GM21737 (cell line): ENCODE results near the gene PRKG1.

Experiments
- ATAC-seq: cut with Tn5 transposase; IDR thresholded peaks from one replicate; pipeline ENCODE4 v1.9.1; 2021; ENCODE audit warnings: mild to moderate bottlenecking, moderate library complexity; ENCODE audit not compliant: unreplicated experiment

PRKG1 gene

DNA sequence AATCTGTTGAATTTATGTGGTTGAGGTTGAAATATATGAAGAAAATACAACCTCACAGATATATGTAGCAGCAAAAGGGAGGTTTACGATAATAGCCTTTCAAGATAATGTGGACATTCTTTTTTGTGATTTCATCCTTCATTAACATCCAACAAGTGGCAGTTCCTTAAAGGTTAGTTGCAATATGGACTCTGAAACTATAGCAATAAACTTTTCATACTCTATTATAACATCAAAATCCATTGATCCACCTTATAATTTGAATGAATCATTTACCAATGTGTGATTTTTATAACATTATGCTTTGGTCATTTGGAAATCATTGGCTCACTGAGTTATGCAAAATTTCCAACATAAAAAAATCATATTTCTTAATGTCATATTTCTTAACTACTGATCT is 825.9 kb downstream of the PRKG1 start:
- ATAC-seq: no peak

DNA sequence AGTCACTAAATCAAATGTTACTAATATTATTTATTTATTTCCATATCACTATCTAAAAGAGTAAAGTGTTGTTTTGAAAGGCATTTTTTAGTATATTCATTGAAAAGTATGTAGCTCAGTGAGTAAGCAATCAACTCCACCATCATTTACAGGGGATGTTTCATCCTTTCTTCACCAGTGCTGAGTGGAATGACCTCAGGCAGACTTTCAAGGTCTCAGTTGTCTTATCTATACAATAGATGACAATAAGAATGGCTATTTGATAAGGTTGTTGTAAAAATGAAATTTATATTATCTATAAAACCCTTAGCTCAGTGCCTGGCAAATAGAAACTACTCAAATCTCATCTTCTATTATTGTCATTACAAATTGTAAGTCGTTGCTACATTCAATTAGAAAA is 829.4 kb downstream of the PRKG1 start:
- ATAC-seq: no peak

DNA sequence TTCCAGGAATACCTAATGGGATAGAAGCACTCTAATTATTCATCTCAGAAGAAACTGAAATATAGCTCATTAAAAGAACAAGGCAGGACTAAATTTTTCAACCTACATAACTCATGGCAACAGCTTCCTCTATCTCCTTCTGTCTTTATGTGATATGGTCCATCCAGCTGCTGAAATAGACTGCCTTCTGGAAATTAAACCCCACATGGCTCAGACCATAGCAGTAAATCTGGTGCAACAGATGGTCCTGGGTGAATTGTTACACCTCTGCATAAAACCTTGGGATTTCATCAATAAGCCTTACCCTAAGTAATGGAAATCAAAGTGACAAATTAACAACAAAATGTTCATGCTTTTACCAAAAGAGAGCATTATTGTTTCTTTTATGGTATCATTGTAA is 830.7 kb downstream of the PRKG1 start:
- no peak for ATAC-seq

DNA sequence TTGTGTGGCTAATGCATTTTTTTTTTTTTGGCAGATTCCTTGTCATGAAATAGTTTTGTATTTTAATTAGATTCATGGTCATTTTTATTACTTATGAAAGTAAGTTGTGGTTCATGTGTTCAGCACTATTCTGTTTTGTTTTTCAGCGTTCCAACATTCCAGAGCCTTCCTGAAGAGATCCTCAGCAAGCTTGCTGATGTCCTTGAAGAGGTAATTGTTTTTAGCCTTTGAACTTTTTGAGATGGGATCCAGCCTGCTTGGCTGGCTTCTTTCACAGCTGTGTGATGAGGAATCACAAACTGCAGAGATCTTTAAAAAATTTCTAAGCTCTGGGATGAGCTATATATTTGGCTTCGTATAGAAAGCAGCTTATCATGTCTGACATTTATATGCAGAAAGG is 833.1 kb downstream of the PRKG1 start:
- ATAC-seq: no peak

DNA sequence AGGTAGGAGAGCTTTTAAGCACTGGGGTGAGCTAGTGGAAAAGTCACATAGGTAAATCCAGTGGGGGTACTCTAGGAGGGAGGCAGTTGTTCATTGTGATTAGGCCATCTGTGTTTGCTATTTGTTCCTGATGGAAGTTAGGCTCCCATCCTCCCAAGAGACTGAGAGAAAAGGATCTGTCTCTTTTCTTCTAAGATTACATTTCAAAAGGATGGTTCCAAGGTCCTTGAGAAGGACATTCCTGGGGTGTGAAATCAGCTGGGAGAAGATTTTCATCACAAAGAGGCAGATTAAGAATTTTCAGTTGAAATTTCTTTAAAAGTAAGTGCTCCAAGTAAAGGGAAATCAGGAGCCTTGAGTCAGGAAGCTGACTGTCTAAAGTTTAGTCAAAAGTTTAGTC is 835.9 kb downstream of the PRKG1 start:
- ATAC-seq: no peak

DNA sequence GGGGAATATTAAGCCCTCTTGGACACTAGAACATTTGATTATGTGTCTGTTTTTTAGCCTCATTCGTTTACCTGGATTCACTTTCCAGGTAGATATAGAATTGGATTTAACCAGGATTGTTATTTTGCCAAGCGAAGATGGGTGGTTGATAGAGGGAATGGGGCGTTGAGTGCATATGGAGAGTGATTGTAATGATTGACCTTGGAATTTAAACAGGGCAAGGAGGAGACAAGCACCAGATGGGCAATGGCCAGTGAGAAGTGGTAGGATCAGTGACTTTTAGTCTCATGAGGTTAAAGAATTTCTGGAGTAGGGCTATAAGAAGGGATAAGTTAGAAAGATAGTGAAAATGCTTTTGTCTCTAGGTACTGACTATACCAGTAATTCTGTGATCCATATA is 836.3 kb downstream of the PRKG1 start:
- ATAC-seq: no peak

DNA sequence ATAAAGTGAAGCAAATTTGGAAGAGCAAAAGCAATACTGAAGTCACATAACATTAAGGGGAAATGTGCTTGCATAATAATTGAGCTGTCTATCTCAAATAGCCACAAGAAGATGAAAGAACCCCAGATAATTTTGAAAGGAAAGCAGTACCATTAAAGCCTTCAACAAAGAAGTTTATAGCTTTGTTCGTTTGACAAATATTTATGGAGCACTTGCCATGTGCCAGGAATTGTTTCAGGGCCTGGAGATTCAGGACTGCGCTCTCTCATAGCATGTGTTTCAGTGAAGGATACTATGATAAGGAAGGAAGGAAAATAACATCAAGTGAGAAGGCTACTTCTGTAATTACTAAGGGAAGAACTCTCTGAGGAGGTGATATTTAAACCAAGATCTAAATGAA is 837.4 kb downstream of the PRKG1 start:
- no peak for ATAC-seq

DNA sequence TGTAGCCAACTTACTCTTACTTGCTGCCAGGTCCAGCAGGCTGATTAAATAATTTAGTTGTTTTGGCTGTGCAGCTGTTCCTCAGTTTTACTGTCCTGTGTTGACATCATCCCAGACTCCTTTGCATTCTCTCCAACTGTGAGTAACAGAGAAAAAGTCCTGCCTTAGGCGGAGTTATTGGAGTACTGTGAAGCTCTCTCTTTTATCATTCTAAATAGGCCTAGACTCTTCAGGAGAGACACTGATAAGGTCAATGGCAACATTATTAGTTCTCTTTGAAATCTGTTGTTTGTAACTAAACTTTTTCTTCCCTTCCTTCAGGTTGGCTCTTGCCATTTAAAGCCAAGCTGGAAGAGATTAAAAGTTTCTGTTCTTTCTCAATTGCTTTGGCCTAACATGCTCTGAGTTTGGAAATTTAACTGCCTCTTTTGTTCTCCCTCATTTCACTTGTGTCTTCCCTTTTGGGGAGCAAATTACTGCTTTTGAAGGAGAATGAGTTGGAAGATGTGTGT is 840.8 kb downstream of the PRKG1 start:
- ATAC-seq: no peak

DNA sequence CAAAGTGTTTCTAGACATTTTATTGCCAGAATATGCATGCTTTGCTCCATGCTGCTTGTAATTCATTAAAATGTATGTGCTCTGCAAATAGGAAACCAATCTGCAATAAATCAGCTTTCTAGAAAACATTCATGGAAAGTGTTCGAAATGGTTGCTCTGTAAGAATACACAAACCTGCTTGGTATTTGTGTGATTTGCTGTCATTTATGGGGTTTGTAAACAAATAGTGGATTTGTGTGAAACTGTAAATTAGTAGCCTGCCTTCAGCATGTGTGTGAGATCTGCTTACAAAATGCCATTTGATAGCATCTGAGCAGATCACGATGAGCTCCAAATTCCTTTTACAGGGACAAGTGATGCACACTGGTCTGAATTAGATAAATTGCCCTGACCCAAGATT is 844.2 kb downstream of the PRKG1 start:
- ATAC-seq: no peak

DNA sequence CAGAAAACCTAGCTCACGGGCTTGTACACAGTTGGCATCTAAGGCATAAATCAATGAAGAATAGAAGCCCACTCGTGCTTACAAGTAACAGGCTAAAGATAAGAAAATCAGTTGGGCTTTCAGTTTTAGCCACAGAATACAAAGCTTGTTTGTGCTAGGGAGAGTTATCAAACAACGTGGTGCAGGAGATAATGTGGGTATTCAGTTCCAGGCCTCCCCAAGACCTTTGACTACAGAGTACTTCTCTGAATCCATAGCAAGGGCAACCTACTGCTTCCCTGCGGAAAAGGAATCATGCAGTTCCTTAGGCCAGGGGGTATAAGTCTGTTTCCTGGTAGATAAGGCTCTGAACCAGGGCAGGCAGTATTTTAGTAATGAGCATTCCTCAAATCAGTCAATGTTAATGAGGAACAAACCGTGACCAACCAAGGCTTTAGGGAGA is 844.6 kb downstream of the PRKG1 start:
- no peak for ATAC-seq

DNA sequence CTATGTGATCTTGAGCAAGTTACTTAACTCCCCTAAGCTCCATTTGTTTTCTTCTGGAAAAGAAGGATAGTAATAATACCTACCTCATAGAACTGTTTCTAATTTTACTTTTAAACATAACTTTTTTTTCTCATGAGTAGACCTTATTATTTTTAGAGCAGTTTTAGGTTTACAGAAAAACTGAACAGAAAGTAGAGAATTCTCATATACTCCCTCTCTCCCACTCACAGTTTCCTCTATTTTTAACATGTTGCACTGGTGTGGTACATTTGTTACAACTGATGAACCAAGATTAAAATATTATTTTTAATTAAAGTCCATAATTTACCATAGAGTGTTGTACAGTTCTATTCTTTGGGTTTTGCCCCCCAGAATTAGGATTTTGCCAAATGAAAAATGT is 846.4 kb downstream of the PRKG1 start:
- no peak for ATAC-seq

DNA sequence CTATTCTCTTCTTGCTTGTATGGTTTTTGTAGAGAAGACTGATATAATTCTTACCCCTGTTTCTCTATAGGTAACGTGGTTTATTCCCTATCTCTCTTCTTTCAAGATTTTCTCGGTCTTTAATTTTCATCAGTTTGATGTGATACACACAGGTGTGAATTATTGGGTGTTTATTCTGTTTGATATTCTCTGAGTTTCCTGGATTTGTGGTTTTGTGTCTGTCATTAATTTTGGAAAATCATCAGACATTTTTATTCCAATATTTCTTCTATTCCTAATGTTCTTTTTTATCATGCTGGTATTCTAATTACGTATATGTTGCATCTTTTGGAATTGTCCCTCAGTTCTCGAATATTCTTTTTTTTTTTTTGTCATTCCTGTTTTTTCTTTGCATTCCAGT is 850.1 kb downstream of the PRKG1 start:
- ATAC-seq: no peak

DNA sequence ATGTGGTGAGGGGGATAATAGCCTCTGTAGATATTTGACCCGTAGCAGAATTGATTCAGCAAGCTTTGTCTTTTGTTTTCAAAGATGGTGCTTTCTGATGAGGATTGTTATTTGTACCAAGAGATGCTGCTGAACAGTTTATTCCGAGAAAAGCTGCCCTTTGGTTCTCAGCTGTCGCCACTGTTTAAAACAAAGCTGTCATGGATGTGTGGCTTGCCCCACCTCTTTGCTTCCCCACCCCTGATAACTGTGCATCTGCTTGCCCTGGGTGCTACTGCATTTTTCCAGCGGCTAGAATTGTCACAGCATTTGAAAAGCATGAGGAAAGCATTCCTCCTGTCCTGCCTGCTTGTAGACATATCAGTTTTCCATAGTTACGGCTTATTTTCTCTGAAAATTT is 852.0 kb downstream of the PRKG1 start:
- ATAC-seq: no peak

DNA sequence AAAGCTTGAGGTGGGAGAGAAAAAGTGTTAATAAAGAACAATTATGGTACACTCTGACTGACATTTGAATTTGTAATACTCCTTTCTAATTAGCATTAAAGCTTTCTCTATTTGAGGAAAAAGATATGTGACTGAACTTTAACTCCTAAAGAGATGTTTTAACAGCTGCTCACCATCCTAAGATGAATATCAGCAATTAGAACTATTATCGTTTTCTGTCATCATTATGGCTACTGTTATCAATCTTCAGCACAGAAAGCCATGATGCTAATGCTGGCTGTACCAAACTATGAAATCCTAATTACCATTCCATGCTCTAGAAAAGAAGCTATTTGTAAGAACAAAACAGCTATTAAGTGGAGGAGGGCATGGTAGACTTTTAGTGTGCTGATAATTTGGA is 853.9 kb downstream of the PRKG1 start:
- no peak for ATAC-seq

DNA sequence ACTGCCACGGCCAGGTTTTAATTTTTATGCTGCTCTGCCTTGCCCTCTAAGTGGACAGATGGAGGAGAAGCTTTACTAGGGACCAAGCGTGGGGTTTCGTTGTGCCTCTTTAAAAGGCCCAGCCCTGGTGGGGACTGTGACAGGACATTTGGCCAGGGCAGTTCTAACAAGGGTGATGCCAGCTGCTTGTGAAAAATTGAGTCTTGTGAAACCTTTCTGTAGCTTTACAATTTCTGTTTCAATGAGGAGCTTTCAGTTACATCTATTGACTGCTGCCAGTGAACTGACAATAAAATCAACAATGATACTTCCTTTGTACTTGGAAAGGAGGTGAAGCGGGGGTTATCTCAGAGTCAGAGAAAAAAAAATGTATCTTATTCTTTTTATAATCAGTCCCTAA is 858.2 kb downstream of the PRKG1 start:
- no peak for ATAC-seq

DNA sequence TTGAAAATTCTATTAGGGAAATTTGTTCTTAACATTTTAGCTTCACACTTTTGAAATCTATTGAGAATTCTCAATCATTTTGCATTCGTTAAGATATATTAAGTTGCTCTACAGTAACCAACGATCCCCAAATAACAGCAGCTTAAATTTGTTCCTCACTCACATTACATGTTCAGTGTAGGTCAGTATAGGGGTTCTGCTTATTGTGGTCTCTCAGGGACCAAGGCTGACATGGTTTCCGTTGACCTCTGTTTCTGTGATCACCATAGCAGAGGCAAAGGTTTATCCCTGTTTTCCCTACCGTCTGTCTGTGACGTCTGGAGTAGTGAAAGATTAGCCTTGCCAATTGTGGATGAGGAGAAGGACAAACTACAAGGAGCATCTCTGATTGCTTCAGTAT is 860.1 kb downstream of the PRKG1 start:
- no peak for ATAC-seq

DNA sequence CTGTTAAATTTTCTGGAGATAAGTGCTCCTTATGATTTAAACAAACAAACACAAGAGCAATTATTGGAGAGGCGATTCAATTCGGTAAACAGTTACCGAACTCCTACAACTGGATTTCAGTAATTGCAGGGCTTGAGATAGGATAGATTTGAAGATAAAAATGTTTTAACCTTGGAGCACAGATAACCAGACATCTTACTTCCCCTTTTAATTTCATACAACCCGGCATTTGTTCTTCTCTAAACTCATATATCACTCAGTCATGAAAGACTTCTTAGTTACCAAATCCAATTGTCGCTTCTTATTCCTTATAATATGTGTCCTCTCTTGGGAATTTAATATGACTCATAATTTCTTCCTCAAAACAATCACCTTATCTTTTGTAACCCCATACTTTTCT is 861.1 kb downstream of the PRKG1 start:
- ATAC-seq: no peak

DNA sequence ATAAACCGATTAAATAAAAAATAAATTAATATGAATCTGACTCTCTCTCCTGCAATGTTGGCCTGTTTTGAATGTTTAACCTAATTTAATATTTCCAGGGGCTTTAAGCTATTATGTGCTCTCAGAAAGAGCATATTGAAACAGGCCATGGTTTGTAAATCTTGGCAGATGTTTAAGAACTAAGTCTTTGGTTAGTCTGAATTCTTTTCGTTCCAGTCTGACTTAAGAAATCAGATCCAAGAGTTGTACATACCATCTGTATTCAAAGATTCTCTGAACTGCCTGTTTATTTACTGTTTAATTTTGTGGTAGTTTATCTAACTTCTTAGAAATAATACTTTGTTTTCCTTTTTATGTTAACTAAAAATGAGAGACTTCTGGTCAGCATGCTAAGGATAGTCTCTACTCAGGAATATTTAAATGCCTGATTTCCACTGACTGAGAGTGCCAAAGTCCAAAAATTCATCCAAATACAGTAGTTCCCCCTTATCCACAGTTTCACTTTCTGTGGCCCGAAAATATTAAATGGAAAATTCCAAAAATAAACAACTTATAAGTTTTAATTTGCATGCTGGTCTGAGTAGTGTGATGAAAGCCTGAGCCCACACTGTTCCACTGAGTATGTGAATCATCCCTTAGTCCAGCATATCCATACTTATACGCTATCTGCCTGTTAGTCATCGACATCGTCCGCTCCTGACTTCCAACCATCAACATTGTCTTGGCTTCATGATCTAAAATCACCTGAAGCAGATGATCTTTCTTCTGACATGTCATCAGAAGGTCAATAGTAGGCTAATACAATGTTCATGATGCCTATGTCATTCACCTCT is 863.2 kb downstream of the PRKG1 start:
- ATAC-seq: no peak

DNA sequence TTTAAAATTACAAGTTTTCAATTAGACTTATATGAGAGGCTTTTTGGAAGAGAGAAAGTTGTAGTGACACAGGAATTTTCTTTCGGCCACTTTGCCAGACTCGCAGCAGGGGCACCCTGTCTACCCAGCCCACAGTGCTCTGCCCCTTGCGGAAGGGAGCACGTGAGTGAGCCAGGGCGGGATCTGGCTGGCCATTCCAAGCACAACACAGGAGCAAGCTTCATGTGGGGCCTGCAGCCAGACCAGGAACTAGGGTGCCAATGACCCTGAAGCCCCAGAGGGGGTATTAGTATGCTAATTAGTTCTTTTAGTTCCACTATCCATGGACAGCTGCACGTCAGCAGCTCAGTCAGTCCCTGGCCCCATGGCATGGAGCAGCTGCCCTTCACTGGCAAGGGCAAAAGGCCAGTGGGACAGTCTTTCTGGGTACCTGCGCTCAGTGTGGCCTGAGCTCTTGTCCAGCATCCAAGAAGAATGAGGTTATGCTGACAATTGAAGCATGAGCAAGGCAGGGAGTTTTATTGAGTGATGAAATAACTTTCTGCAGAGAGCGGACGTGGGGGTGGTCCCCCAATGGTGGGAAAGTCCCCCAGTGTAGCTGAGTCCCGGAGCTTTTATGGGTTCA is 876.2 kb downstream of the PRKG1 start:
- no peak for ATAC-seq

DNA sequence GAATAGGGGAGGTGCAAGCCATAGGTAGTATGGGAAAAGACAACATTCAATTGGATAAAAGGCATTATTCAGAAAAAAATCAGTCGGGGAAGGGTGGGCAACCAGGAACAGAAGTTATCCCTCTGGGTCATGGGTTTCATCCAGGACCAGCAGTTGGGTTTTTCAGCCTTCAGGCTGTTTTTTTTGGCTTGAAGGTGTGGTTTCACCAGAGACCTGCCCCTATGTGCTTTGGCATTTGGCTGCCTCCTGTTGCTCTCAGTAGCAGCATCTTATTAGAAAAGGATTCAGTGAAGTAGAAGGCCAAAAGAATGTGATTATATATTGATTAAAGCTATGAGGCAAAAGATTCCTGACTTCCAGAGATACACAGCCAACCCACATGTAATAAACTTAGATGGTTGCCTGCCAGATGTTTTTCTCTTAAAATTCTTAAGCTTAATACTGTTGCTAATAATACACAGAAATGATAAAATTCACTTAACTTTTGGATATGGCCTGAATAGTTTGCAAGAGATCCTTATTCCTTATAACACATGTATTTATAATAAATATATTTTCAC is 876.8 kb downstream of the PRKG1 start:
- ATAC-seq: no peak

DNA sequence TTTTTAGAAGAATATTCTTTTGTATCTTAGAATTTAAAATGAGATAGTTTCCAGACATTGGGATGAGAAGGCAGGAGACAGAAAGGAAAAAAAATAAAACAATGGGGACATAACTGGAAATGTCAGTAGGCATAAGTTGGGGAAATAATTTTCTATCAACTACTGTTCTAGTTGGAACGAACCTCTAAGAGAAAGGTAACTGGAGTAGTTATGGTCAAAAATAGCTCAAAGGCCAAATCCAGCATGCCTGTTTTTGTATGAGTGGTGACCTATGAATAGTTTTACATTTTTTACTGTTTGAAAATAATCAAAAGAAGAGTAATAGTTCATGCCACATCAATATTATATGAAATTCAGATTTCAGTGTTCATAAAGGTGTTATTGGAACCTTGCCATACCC is 877.3 kb downstream of the PRKG1 start:
- no peak for ATAC-seq

DNA sequence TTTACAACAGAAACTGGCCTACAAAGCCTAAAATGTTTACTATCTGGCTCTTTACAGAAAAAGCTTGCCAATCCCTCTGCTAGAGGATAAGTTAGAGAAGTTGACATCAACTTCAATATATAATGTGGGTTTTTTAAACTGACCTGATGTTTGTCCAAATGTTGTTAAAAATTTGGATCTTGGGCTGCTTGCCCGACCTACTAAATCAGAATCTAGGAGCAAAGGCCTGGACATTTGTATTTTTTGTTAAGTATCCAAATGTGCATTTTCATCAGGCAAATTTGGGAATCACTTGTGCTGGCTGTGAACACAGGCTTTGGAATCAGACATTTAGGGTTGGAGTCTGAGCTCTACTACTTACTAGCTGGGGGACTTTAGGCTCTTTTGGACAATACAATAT is 877.8 kb downstream of the PRKG1 start:
- ATAC-seq: no peak
